Psoas muscle (tissue), 8 donors: Measurements from ENCODE around the gene SYVN1. TPM values are rescaled to one million over a fixed set of nuclear protein-coding genes. Genes with fewer than 3 reads are reported as not detected.
A peak's percentile ranks its signal among the peaks of the same experiment; 100 is the strongest.

ENCODE experiments used
- ATAC-seq, 4 donors: fragments of 200-7000 bp; cut with Tn5 transposase; one replicate each; pipeline ENCODE4 v1.9.1; 2020; ENCODE audit warnings: moderate library complexity in 3 of 4, mild to moderate bottlenecking in 2 of 4
- DNase-seq, 2 donors: peaks; one replicate each; pipeline ENCODE4 v3.0.0-alpha.2; 2020
- H3K27ac ChIP-seq: fragments of 200-600 bp; one replicate; pipeline ENCODE4 v1.8.0; 2022
- H3K27me3 ChIP-seq, 3 donors: fragments of 200-600 bp in 1 of 3; one replicate each; pipeline versions ENCODE4 v1.6.1 to v1.8.0; 2013 to 2022; ENCODE audit warnings: low read length in 2 of 3, mild to moderate bottlenecking in 2 of 3, moderate library complexity in 1 of 3; ENCODE audit not compliant: insufficient read depth in 3 of 3
- H3K36me3 ChIP-seq, 2 donors: fragments of 200-600 bp in 1 of 2; one replicate each; pipeline versions ENCODE4 v1.6.1 to v1.8.0; 2013 to 2022; ENCODE audit warnings: low read depth in 1 of 2, mild to moderate bottlenecking in 1 of 2, moderate library complexity in 1 of 2; ENCODE audit not compliant: insufficient read depth in 1 of 2
- H3K4me1 ChIP-seq: fragments of 200-600 bp; one replicate; pipeline ENCODE4 v1.8.0; 2022
- H3K4me3 ChIP-seq: fragments of 200-600 bp; one replicate; pipeline ENCODE4 v1.8.0; 2022; ENCODE audit warnings: mild to moderate bottlenecking
- H3K9me3 ChIP-seq: fragments of 200-600 bp; one replicate; pipeline ENCODE4 v1.8.0; 2022
- WGBS, 3 donors: extraction: QIAGEN DNeasy Blood & Tissue Kit; methylation state at CpG; one replicate each; pipeline versions ENCODE4 v1.1.6 to v1.1.7; 2013; 5-methylcytosine and 5-hydroxymethylcytosine counted together
- intact Hi-C, 2 donors: fragments of 100-400 bp; cut with DNase I; formaldehyde crosslinking; loops; one replicate each; pipeline versions ENCODE4 v1.11.0 to v1.14.2; 2022
- polyA plus RNA-seq, 3 donors: library from polyadenylated mRNA; stranded (reverse); fragments of 200-250 nt; gene quantifications; one replicate each; pipeline ENCODE4 v1.2.3, GENCODE V29; 2013
- total RNA-seq, 4 donors: library from RNA; stranded (reverse); fragmentation: NEBNext Ultra II Directional in 2 of 4; extraction: Animal tissue kit (Norgen Biotek cat#: 25700) in 2 of 4; gene quantifications; one replicate each; pipeline versions ENCODE4 v1.2.1 to v1.2.4, GENCODE V29; 2021 to 2023
- TF ChIP-seq, protein P1 (sequence below): fragments of 200-600 bp; IDR thresholded peaks from one replicate; pipeline ENCODE4 v1.8.0; 2022; ENCODE audit warnings: antibody characterized with exemption
- donor health status: healthy with polysubstance abuse.
- donor health status: DM: no; HTN: no; CAD: no; lungs with moderate emphysema.
- donor health status: Bipolar disorder and iron deficiency.
- donor health status: healthy.
- donor health status: DM: yes; HTN: yes; CAD: no.
- donor health status: DM: no; HTN: no; CAD: no.
- donor health status: DM: no; HTN: no; CAD: no.
- donor health status: DM: yes; HTN: yes; CAD: no.

SYVN1 gene
- total and polyA plus RNA-seq, 7 donors, result 20.2 to 56.1 (median 29.3) TPM

DNA sequence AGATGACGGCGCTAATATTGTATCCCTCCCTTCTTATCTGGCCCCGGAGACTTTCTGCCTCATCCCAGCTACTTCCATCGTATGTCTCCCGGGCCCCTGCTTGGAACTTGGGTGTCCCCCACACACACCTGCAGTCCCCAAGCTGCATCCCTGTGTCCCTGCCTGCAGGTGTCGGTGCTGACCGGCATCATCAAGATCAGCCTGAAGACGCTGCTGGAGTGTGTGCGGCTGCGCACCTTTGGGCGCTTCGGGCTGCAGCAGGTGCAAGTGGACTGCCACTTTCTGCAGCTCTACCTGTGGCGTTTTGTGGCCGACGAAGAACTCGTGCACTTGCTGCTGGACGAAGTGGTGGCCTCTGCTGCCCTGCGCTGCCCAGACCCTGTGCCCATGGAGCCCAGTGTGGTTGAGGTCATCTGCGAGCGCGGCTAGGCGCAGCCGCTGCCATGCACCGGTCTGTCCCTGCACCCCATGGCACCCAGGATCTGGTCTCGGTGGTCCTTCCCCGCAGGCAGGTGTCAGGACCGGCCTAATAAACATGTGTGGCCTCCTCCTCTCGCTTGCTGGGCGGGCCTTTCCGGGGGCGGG is 23.1 kb downstream of the SYVN1 start:
- no peaks in the 10 kb centered on the region for H3K9me3 ChIP-seq
- peaks cover 26% of the 10 kb centered on the region for H3K4me1 ChIP-seq
- H3K27ac ChIP-seq, result peak overlapping the region; percentile 46
- 61 to 66% (median 64%) methylated on average over 30 to 31 of the region's 31 CpGs for WGBS, 3 donors
- ATAC-seq (peak in 1 of 4 donors; percentile 0), DNase-seq (no peak)
- peak overlapping the region; percentile 73 for H3K4me3 ChIP-seq
- TF ChIP-seq, protein P1, sequence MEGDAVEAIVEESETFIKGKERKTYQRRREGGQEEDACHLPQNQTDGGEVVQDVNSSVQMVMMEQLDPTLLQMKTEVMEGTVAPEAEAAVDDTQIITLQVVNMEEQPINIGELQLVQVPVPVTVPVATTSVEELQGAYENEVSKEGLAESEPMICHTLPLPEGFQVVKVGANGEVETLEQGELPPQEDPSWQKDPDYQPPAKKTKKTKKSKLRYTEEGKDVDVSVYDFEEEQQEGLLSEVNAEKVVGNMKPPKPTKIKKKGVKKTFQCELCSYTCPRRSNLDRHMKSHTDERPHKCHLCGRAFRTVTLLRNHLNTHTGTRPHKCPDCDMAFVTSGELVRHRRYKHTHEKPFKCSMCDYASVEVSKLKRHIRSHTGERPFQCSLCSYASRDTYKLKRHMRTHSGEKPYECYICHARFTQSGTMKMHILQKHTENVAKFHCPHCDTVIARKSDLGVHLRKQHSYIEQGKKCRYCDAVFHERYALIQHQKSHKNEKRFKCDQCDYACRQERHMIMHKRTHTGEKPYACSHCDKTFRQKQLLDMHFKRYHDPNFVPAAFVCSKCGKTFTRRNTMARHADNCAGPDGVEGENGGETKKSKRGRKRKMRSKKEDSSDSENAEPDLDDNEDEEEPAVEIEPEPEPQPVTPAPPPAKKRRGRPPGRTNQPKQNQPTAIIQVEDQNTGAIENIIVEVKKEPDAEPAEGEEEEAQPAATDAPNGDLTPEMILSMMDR, result no peak
- H3K36me3 ChIP-seq, result peaks cover 0 to 35% of the 10 kb centered on the region in 2 donors
- intact Hi-C loops, result loop anchor here (2.0 to 10.0 kb wide), 3 partner anchors 70 to 266 kb away; partner anchors contain the start of genes ARL2 (in 1 of the 2), CAPN1 (in 1 of the 2) and CDC42BPG (in 1 of the 2)
- no peaks in the 10 kb centered on the region for H3K27me3 ChIP-seq

DNA sequence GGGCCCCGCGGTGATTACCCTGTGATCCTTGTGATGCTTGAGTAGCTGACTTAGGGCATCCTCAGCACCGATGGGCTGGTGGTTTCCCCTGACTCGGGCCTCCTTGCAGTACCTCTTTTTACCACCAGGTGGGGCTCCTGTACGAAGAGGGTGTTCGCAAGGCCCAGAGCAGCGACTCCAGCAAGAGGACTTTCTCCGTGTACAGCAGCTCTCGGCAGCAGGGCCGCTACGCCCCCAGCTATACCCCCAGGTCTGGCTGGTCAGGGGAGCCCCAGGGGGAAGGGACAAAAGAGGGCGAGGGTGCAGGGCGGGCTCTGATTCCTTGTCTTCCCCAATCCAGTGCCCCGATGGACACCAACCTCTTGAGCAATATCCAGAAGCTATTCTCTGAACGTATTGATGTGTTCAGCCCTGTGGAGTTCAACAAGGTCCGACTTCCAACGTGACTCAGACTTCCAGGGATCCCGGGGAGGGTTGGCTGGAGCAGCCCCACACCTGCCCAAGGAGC is 23.9 kb downstream of the SYVN1 start:
- Histone ChIP-seq H3K4me1 (peaks cover 17% of the 10 kb centered on the region), H3K4me3 (no peak overlapping the region), H3K27ac (peak overlapping the region; percentile 46), H3K36me3 (peaks cover 0 to 35% of the 10 kb centered on the region in 2 donors), H3K27me3 (no peaks in the 10 kb centered on the region), H3K9me3 (no peaks in the 10 kb centered on the region)
- TF ChIP-seq, protein P1, result peak; percentile 100
- intact Hi-C loops, result loop anchor here (2.0 to 10.0 kb wide), 3 partner anchors 70 to 266 kb away; partner anchors contain the start of genes ARL2 (in 1 of the 2), CAPN1 (in 1 of the 2) and CDC42BPG (in 1 of the 2)
- DNase-seq, result peak; percentile 85 to 91
- 14 to 16% (median 15%) methylated on average over 17 to 18 of the region's 18 CpGs for whole genome bisulfite sequencing, 3 donors
- peak; percentile 51 to 66 (median 58) for ATAC-seq

DNA sequence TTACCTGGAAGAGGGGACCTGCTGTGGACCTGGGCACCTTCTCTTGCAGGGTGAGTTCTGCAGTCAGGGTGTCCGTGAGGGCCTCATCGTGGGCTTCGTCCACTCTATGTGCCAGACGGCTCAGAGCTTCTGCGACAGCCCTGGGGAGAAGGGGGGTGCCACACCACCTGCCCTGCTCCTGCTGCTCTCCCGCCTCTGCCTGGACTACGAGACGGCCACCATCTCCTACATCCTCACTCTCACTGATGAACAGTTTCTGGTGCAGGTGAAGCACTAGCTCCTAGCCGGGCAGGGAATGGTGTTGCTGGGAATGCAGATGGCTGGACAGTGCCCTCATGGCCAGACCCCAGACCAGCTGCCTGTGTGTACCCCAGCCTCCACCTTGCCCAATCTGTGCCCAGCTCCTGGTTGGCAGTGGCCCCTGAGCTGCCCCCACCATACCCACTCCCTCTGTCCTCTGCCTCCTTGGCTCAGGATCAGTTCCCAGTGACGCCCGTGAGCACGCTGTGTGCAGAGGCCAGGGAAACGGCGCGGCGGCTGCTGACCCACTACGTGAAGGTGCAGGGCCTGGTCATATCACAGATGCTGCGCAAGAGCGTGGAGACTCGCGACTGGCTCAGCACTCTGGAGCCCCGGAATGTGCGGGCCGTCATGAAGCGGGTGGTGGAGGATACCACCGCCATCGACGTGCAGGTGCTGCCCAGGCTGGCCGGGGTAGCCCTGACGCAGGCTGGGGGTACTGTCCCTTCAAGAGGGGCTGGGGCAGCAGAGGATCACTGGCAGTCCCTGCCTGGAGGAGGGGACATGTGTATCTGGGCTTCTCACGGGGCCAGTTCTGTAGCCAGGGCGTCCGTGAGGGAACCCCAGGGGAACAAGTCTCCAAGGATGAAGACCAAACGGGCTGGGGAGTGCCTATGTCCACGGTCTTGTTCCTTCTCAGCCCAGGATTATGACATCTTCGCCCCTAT is 24.8 kb downstream of the SYVN1 start:
- no peak overlapping the region for H3K4me3 ChIP-seq
- no peak for ATAC-seq
- no peak for DNase-seq
- H3K9me3 ChIP-seq, result no peaks in the 10 kb centered on the region
- peaks cover 18% of the 10 kb centered on the region for H3K4me1 ChIP-seq
- peaks cover 0 to 41% of the 10 kb centered on the region in 2 donors for H3K36me3 ChIP-seq
- TF ChIP-seq, protein P1, result no peak
- intact Hi-C loops, result loop anchor here (2.0 to 10.0 kb wide), 3 partner anchors 71 to 265 kb away; partner anchors contain the start of genes ARL2 (in 1 of the 2), CAPN1 (in 1 of the 2) and CDC42BPG (in 1 of the 2)
- H3K27ac ChIP-seq, result no peak overlapping the region
- H3K27me3 ChIP-seq, result no peaks in the 10 kb centered on the region
- 86 to 87% (median 86%) methylated on average over 36 of the region's 36 CpGs for whole genome bisulfite sequencing, 3 donors

DNA sequence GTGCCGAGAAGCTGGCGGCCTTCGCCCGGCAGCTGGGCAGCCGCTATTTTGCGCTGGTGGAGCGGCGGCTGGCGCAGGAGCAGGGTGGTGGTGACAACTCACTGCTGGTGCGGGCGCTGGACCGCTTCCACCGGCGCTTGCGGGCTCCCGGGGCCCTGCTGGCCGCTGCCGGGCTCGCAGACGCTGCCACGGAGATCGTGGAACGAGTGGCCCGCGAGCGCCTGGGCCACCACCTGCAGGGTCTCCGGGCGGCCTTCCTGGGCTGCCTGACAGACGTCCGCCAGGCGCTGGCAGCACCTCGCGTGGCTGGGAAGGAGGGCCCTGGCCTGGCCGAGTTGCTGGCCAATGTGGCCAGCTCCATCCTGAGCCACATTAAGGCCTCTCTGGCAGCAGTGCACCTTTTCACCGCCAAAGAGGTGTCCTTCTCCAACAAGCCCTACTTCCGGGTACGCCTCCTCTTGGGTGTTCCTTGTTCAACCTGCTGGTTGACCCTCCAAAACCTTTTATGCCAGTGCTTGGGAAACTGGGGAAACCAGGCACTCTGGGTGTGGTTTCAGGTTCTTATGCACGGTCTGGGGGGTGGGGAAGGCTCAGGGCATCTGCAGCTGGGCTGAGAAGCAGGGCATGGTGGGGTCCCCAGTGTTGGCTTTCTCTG is 25.7 kb downstream of the SYVN1 start:
- Histone ChIP-seq H3K27ac (no peak overlapping the region), H3K9me3 (no peaks in the 10 kb centered on the region), H3K27me3 (no peaks in the 10 kb centered on the region), H3K4me1 (peaks cover 20% of the 10 kb centered on the region), H3K36me3 (peaks cover 0 to 41% of the 10 kb centered on the region in 2 donors), H3K4me3 (no peak overlapping the region)
- 87 to 94% (median 87%) methylated on average over 38 of the region's 38 CpGs for WGBS, 3 donors
- DNase-seq (no peak), ATAC-seq (no peak)
- intact Hi-C loops, result no loop called here
- TF ChIP-seq, protein P1, result no peak
